Cortex of kidney (tissue), 1 donor: Measurements from ENCODE around the gene PDP2.

Experiments used
- DNase-seq: peaks from one replicate; lab custom pipeline; 2025; lab: John Stamatoyannopoulos, UW

PDP2 gene

GRCh38 chr16:66903544-66904427 is 23.5 kb downstream of the PDP2 start:
- DNase-seq = no peak

GRCh38 chr16:66904428-66904845 is 24.1 kb downstream of the PDP2 start:
- no peak for DNase-seq

DNA sequence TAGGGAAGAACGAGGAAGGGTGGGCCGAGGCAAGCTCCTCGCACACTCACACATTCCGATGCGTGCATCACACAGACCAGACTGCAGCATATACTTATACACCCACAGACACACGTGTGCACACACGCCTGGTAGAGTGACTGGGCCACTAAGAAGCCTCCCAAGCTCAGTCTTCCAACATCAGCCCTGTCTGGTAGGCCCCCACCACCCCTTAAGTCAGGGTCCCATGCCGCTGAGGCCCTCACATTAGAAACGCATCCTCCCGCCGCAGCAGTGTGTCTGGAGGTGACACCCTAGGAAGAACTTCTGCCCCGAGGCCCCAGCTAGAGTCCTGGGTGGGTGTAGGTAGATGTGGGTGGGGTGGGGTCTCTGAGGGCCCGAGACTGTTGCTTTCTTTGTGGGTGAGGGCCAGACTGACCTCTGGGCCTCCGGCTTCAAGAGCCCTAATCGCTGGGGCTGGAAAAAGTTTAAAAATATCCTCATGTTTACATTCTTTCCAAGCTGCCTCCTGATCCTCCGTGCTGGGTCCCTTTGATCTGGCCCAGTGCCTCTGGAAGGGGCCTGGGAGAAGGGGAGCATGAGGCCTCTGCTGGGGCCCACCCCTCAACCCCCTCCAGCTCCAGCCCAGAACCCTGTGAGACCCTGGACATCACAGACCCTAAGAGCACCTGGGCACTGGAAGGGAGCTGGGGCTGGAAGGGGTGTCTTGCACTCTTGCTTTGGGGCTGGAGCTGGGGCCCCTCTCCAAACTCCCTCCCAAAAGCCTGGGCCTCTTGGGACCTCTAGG is 24.7 kb downstream of the PDP2 start:
- DNase-seq = no peak

DNA sequence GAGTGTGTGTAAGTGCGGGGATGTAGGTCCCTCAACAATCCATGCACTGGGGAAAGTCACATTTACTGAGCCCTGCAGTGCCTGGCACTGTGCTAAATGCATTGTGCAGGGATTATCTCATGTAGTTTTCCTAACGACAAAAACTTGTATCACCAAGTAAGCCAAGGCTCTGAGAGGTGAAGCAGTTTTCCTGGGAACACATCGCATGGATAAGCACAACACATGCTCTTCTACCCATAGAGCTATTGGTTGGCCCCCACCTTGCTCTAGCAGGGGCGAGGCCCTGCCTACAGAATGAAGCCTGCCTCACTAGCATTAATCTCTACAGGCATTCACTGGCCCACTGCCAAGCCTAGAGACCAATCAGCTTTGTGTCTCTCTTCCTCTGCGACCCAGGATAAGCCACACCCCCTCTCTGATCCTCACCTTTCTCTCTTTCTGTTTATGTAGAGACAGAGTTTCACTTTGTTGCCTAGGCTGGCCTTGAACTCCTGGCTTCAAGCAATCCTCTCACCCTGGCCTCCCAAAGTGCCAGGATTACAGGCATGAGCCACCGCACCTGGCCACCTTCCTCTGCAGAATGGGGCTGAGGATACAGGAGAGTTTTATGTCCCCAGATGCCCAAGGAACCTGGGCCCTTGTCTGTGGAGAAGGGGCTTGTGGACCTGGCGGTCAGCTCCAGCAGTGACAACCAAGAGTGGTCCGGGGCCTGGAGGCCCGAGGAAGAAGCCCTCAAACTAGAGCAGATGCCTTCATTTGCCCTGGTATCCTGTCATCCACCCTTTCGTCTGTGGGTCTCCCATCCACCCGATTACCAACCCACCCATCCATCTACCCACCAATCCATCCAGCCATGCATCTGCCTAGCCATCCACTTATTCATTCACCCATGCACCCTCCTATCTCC is 25.6 kb downstream of the PDP2 start:
- DNase-seq = no peak

- no peak for DNase-seq
Observed at GRCh38 chr16:66906916-66907836, 26.9 kb downstream of the PDP2 start.

DNA sequence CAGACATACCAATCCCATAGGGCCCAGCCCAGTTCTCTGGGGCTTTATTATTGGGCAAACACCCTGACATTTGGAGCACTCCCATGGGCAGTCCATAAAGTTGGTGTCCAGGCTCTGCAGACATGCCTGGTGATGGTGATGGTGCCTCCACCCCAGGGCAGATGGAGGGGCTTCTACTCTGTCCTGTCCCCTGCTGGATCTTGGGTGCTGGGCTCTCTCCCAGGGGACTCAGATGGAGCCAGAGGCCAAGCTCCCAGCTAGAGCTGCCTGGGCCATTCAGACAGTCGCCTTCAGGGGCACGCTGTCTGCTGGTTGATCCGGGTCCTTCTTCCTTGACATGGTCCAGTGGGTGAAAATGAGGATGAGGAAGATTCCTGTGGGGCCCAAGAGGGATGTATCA is 27.8 kb downstream of the PDP2 start:
- no peak for DNase-seq

DNA sequence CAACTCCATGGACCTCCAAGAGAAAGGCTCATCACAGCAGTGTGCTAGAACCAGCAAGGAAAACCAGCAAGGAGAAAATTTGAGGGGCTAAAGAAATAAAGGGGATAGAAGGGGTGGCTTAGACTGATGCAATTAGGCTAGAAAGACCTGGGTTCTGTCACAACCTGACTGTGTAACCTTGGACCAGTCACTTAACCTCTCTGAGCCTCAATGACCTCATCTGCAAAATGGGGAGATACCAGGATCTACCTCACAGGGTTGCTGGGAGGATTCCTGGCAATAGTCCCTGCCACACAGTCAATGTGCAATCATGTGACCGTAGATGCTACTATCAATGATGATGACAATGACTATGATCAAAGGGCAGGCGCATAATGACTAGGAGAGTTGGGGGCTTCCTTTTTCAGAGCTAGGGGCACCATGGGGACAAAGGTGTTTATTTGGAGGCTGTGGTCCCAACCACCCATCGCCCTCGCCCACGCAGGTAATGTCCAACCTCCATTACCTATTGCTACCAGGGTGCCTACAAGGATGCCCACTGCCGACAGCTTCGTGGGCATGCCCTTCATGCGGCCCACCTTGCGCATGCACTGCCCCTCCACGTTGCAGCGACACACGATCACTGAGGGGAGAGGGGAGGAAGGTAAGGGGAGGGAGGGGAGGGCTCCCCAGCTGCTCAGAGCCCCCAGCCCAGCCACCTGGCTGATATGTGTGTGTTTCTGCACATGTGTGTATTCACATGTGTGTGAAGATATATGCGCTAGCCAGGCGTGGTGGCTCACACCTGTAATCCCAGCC is 28.6 kb downstream of the PDP2 start:
- no peak for DNase-seq

DNA sequence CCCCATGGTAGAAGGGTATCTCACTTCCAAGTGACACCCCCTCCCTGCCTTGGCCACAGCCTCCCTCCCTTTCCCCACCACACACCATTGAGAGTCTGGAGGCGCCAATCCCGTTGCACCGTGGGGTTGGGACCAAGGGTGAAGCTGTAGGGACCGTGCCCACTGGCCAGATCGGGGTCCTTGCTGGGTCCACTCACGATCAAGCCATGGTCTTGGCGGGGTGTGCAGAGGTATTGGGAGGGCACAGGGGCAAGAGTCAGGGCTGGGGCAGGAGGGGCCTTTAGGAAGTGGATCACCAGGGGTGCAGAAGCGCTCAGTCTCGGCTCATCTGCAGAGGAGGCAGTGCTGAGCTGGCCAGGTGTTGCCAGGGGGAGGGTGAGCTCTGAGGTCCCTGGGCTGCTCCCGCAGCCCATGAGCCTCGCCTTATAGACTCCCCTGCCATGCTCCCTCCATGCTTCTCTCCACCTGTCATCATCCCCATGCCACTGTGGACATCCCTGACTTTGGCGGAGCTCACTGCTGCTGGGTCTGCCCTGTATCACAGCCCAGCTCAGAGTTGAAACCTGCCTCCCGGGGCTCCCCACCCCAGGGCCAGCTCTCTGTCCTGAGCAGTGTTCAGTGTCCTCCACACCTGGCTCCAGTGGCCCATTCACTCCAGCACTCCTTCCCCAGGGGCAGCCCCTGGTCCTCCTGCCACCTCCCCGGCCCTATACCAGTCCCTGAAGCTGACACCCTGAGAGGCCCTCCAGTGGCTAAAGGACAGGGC is 30.0 kb downstream of the PDP2 start:
- no peak for DNase-seq

DNA sequence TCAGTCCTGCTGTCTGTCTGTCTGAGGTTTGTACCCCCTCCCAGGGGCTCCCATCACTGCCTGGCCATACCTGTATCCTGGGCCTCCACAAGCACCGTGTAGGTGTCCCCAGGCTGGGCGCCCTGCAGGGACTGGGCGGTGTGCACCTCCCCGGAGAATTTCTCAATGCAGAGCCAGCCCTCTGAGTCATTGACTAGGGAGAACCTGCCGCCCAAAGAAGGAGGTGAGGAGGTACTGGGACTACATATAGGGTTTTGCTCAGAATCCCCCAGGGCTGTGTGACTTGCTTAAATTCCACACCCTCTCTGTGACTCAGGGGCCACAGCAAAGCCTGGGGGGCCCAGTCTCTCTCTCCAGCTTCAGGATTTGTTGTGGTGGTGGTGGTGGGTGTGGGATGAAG is 30.8 kb downstream of the PDP2 start:
- no peak for DNase-seq

DNA sequence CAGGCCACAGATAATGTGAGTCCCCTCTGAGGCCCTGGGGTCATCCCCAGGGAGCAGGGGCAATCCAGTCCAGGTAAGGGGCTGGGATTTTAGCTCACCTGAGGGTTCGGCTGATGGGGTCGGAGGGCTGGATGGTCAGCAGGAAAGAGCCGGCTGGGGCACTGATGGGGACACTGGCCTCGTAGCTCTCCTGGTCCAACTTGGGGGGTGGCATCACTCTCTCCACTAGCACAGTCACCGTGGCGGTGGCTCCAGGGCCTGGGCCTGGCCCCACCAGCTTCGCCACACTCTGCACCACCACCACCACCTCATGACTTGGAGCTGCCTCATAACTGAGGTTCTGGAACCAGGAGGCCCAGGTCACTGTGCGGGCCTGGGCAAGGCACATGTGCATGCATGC is 31.5 kb downstream of the PDP2 start:
- DNase-seq = no peak

DNA sequence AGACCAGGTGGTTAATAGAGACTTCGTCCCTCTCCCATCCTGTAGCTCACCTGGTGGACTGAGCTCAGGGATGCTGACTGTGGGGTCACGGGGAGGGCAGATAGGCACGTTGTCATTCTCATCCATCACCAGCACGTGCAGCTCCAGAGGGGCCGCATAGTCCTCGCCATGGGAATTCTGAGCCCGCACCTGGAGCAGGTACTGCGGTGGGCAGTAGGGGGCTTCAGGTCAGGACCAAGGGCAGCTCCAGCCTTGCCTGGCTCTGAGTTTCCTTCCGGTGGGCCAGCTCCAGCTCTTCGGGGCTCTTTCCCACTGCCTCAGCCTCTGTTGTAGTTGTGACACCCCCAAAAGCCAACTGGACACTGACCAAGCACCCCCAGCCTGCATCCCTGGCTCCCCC is 32.8 kb downstream of the PDP2 start:
- DNase-seq = no peak

DNA sequence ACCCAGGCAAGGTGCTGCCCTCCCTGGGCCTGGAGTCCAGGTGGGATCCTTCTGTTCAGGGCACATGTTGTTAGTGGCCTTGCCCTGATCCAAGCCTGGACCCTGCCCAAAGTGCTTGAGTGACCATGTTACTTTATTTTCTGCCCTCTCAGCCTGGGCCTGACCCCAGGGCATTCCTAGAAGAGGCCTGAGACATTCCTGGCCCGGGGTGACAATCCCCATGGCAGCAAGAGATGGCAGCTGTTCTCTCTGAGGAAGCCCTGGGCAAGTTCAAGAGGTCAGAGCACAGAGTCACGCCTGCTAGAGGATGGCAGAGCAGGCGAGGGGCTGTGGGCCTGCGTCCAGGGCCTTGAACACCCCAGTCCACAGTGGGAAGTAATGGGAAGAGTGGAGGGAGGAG is 33.4 kb downstream of the PDP2 start:
- no peak for DNase-seq

DNA sequence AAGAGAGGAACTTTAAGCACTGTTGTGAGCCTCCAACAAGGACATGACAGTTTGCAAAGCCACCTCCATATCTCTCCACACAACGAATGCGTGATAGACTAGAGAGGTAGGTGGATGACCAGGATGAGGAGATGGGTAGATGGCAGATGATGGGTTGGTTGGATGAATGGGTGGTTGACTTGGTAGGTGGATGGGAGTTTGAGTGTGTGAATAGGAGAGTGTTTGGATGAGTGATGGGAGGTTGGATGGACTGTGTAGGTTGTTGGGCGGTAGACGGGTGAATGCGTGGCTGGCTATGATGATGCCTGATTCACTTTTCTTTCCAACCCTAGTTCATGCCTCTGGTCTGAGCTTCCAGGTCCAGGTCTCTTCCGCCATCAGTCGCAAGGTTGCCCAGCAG is 34.2 kb downstream of the PDP2 start:
- no peak for DNase-seq

GRCh38 chr16:66915041-66915440 is 34.7 kb downstream of the PDP2 start:
- no peak for DNase-seq

- DNase-seq = no peak
Observed at GRCh38 chr16:66916518-66916917, 36.2 kb downstream of the PDP2 start.

- DNase-seq = no peak
Observed at GRCh38 chr16:66917741-66918140, 37.4 kb downstream of the PDP2 start.

DNA sequence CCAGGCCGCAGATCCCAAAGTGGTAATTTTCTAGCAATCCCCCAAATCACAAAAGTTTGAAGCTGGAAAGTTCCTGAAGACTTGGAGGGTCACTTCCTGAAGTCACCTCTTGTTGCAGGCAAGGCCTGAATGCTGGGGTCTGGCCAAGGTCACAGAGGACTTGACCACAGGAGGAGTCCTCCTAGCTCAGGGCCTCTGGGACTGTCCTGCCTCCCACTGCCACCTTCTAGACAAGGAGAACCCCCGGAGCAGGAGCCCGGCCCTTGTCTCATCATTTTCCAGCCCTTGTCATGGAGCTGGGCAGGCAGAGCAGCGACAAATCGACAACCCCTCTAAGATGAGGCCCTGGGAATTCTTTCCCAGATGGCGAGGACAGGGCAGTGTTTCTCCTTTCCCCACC is 38.0 kb downstream of the PDP2 start:
- no peak for DNase-seq

- DNase-seq = no peak
Observed at GRCh38 chr16:66918803-66919568, 38.7 kb downstream of the PDP2 start, which contains the start of gene CDH16. CDH16 (minus strand) TSS chr16:66918885; CDS start chr16:66918065, 820 bp downstream.
